SK-N-SH (cell line): ENCODE data around the gene HOXD11. TPM values are rescaled to one million over a fixed set of nuclear protein-coding genes. Genes with fewer than 3 reads are reported as not detected.

Source experiments
- CTCF ChIA-PET: fragments of 300-600, 350-600 bp; formaldehyde crosslinking; extraction: SDS; loops from one replicate; lab custom pipeline; 2021; lab: Yijun Ruan, JAX
- POLR2A ChIA-PET: fragments of 350-600 bp; sonication (Branson Sonifier 250); formaldehyde crosslinking; extraction: SDS; loops from one replicate; lab custom pipeline; 2020; ENCODE audit warnings: antibody characterized with exemption, inconsistent platforms; lab: Yijun Ruan, JAX
- DNase-seq: peaks from one replicate; pipeline ENCODE4 v3.0.0; 2012
- H2AFZ ChIP-seq: fragments of 200-600 bp; sonication (generic); 2 replicates; pipeline ENCODE4 v1.8.1; 2016; ENCODE audit warnings: antibody characterized with exemption, mild to moderate bottlenecking, low read depth
- H3F3A ChIP-seq: fragments of 200-600 bp; sonication (generic); replicated peaks from 2 replicates; pipeline ENCODE3; 2016; ENCODE audit warnings: antibody characterized with exemption, mild to moderate bottlenecking; ENCODE audit not compliant: insufficient read depth
- H3K27ac ChIP-seq, 2 experiments: fragments of 200-500 bp in 1 of 2; fragments of 200-600 bp in 1 of 2; sonication (Bioruptor generic) in 1 of 2; sonication (generic), shearing (Covaris generic) in 1 of 2; 2 replicates each; pipeline versions ENCODE4 v1.5.1 to v1.6.1; 2014 to 2016; ENCODE audit warnings: low read depth in 2 of 2, inconsistent platforms in 1 of 2, low read length in 1 of 2, mild to moderate bottlenecking in 1 of 2, mixed read lengths in 1 of 2
- H3K27me3 ChIP-seq: fragments of 200-600 bp; sonication (generic), shearing (Covaris generic); 2 replicates; pipeline ENCODE4 v1.6.1; 2016; ENCODE audit warnings: mixed run types; ENCODE audit not compliant: insufficient read depth
- H3K36me3 ChIP-seq, 2 experiments: fragments of 200-500 bp in 1 of 2; fragments of 200-600 bp in 1 of 2; sonication (Bioruptor generic) in 1 of 2; sonication (generic) in 1 of 2; replicated peaks in 1 of 2; 2 replicates each; pipeline versions ENCODE3 to v1.5.1; 2014 to 2016; ENCODE audit warnings: low read length in 1 of 2, mild to moderate bottlenecking in 1 of 2; ENCODE audit not compliant: insufficient read depth in 2 of 2, control insufficient read depth in 1 of 2
- H3K4me1 ChIP-seq, 2 experiments: fragments of 200-500 bp in 1 of 2; fragments of 200-600 bp in 1 of 2; sonication (Bioruptor generic) in 1 of 2; sonication (generic), shearing (Covaris generic) in 1 of 2; 2 replicates each; pipeline versions ENCODE4 v1.5.1 to v1.6.1; 2014 to 2016; ENCODE audit warnings: low read depth in 1 of 2, low read length in 1 of 2, mixed run types in 1 of 2; ENCODE audit not compliant: insufficient read depth in 2 of 2, control insufficient read depth in 1 of 2
- H3K4me2 ChIP-seq: fragments of 200-600 bp; sonication (generic), shearing (Covaris generic); 2 replicates; pipeline ENCODE4 v1.6.1; 2017; ENCODE audit warnings: mixed run types
- H3K4me3 ChIP-seq, 2 experiments: fragments of 200-500 bp in 1 of 2; fragments of 200-600 bp in 1 of 2; sonication (Bioruptor generic) in 1 of 2; sonication (generic), shearing (Covaris generic) in 1 of 2; 2 replicates each; pipeline versions ENCODE4 v1.5.1 to v1.8.1; 2014 to 2016; ENCODE audit warnings: low read depth in 2 of 2, inconsistent platforms in 1 of 2, low read length in 1 of 2, mild to moderate bottlenecking in 1 of 2, mixed read lengths in 1 of 2, moderate library complexity in 1 of 2
- H3K79me2 ChIP-seq: fragments of 200-600 bp; sonication (generic); 2 replicates; pipeline ENCODE4 v1.8.1; 2017; ENCODE audit warnings: mild to moderate bottlenecking; ENCODE audit not compliant: insufficient read depth
- H3K9ac ChIP-seq: fragments of 200-600 bp; sonication (generic); 2 replicates; pipeline ENCODE4 v1.6.1; 2017; ENCODE audit warnings: mixed run types
- H3K9me2 ChIP-seq: fragments of 200-600 bp; sonication (generic); 2 replicates; pipeline ENCODE4 v1.6.1; 2017; ENCODE audit warnings: mixed run types
- H3K9me3 ChIP-seq: fragments of 200-600 bp; sonication (generic); 2 replicates; pipeline ENCODE4 v1.6.1; 2017; ENCODE audit warnings: mixed run types, mild to moderate bottlenecking, moderate library complexity
- H4K20me1 ChIP-seq: fragments of 200-600 bp; sonication (generic); 2 replicates; pipeline ENCODE4 v1.6.1; 2017; ENCODE audit warnings: mild to moderate bottlenecking, mixed run types; ENCODE audit not compliant: insufficient read depth
- CHD2 ChIP-seq: fragments of 150-350 bp; IDR thresholded peaks from 2 replicates; pipeline ENCODE4 v1.6.1; 2018; ENCODE audit warnings: low read length; ENCODE audit not compliant: partially characterized antibody
- ELF1 ChIP-seq: IDR thresholded peaks from 2 replicates; pipeline ENCODE4 v1.4.0; 2012
- EZH2phosphoT487 ChIP-seq: fragments of 200-600 bp; sonication (generic); IDR thresholded peaks from 2 replicates; pipeline ENCODE4 v1.6.1; 2017; ENCODE audit warnings: low read depth, mixed run types, mild to moderate bottlenecking, antibody characterized with exemption, moderate library complexity, borderline replicate concordance
- FOSL2 ChIP-seq: IDR thresholded peaks from 2 replicates; pipeline ENCODE4 v1.4.0; 2012; ENCODE audit warnings: low read depth, mild to moderate bottlenecking, moderate library complexity, borderline replicate concordance
- GABPA ChIP-seq: IDR thresholded peaks from 2 replicates; pipeline ENCODE4 v1.4.0; 2012; ENCODE audit warnings: low read depth, mild to moderate bottlenecking
- GATA2 ChIP-seq: sonication (generic); formaldehyde crosslinking; IDR thresholded peaks from 2 replicates; pipeline ENCODE4 v1.5.0; 2020; ENCODE audit warnings: mild to moderate bottlenecking, missing genetic modification reagents
- NFIC ChIP-seq: IDR thresholded peaks from 2 replicates; pipeline ENCODE4 v1.4.0; 2012; ENCODE audit warnings: borderline replicate concordance
- NRF1 ChIP-seq: IDR thresholded peaks from 2 replicates; pipeline ENCODE4 v1.6.1; 2012; ENCODE audit warnings: low read depth, mild to moderate bottlenecking, low read length
- POLR2AphosphoS5 ChIP-seq: IDR thresholded peaks from 2 replicates; pipeline ENCODE4 v1.6.1; 2012; ENCODE audit warnings: low read depth, low read length
- RXRA ChIP-seq: IDR thresholded peaks from 2 replicates; pipeline ENCODE4 v1.4.0; 2012; ENCODE audit warnings: low read depth, mild to moderate bottlenecking, borderline replicate concordance
- SMC3 ChIP-seq: IDR thresholded peaks from 2 replicates; pipeline ENCODE4 v1.6.1; 2012; ENCODE audit warnings: low read depth, low read length, improper control_type of control experiment
- TEAD4 ChIP-seq: IDR thresholded peaks from 2 replicates; pipeline ENCODE4 v1.4.0; 2012; ENCODE audit warnings: mild to moderate bottlenecking, borderline replicate concordance; ENCODE audit not compliant: insufficient read depth
- YY1 ChIP-seq: IDR thresholded peaks from 2 replicates; pipeline ENCODE4 v1.4.0; 2012; ENCODE audit warnings: low read depth, mild to moderate bottlenecking
- WGBS: methylation state at CpG from one replicate; pipeline ENCODE4 v1.1.6; 2017; ENCODE audit warnings: low lambda C conversion rate; 5-methylcytosine and 5-hydroxymethylcytosine counted together
- polyA plus RNA-seq, 3 experiments: library from polyadenylated mRNA; depleted of rRNA; stranded (reverse); fragments of >200 nt; gene quantifications; 2 replicates each; pipeline ENCODE4 v1.2.3, GENCODE V29; 2012
- TF ChIP-seq, protein P1 (sequence below): fragments of 150-350 bp; IDR thresholded peaks from 2 replicates; pipeline ENCODE4 v1.6.1; 2017; ENCODE audit warnings: antibody characterized with exemption, low read length, low read depth, borderline replicate concordance
- TF ChIP-seq, protein P2 (sequence below): fragments of 150-350 bp; IDR thresholded peaks from 2 replicates; pipeline ENCODE4 v1.6.1; 2016; ENCODE audit warnings: mild to moderate bottlenecking, low read depth, low read length
- TF ChIP-seq, protein P3 (sequence below): IDR thresholded peaks from 2 replicates; pipeline ENCODE4; 2012
- TF ChIP-seq, protein P4 (sequence below): IDR thresholded peaks from 2 replicates; pipeline ENCODE4 v1.4.0; 2012; ENCODE audit warnings: low read depth, borderline replicate concordance

Gene HOXD11
- polyA plus RNA-seq, 1 of the 3 experiments (the other 2 are of a cell fraction) = not detected

DNA sequence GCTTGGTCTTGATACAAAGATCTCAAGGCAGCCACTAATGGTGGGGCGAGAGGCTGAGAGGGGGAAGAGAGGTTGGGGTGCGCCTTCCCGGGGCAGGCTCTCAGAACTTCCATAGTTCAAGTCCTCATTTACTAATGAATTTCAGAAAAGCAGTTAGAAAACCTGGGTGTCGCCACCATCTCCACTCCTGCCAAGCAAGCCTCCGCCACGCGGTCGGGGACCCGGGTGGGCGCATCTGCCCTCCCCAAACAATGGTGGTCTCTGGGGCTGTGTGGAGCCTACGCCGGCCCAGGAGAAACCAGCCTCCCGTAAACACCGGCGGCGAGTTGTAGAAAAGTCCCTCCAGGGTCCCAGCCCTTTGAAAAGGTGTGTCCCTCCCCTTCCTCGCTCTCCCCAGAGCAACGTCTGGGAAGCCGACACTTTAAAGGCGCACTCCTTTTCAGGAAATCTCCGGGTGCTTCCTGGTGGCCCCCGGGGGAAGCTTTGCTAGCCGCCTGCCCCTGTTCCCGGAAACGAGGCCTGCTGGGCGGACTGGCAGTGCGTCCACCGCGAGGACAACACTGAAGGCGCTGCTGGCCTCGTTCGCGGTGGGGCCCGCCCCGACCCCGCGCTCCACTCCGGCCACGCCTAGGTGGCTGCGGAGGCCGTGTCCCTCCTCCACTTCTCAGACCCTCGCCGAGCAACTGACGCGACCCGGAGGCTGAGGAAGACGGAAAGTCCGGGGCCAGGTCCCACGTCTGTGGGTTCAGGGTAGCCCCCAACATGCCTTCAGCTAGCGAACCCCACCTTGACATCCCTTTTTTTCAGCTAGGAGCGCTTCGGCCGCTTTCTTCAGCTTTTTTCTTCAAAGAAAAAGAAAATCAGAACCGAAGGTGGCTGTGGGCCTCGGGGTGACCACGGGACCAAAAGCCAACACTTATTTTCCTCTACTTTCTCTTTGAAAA lies 40.2 kb upstream of the HOXD11 start:
- no peaks in the 10 kb centered on the region for H3K4me1 ChIP-seq
- H3K27me3 ChIP-seq = no peaks in the 10 kb centered on the region; the same call in 1 of the 2 replicates
- DNase-seq = no peak
- TF ChIP-seq, protein P1, sequence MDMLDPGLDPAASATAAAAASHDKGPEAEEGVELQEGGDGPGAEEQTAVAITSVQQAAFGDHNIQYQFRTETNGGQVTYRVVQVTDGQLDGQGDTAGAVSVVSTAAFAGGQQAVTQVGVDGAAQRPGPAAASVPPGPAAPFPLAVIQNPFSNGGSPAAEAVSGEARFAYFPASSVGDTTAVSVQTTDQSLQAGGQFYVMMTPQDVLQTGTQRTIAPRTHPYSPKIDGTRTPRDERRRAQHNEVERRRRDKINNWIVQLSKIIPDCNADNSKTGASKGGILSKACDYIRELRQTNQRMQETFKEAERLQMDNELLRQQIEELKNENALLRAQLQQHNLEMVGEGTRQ = no peak
- no peak for TF ChIP-seq EZH2phosphoT487
- TF ChIP-seq, protein P2, sequence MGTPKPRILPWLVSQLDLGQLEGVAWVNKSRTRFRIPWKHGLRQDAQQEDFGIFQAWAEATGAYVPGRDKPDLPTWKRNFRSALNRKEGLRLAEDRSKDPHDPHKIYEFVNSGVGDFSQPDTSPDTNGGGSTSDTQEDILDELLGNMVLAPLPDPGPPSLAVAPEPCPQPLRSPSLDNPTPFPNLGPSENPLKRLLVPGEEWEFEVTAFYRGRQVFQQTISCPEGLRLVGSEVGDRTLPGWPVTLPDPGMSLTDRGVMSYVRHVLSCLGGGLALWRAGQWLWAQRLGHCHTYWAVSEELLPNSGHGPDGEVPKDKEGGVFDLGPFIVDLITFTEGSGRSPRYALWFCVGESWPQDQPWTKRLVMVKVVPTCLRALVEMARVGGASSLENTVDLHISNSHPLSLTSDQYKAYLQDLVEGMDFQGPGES = no peak
- TF ChIP-seq ELF1 = no peak
- no peak for TF ChIP-seq SMC3
- TF ChIP-seq CHD2 = no peak
- no peak for TF ChIP-seq NRF1
- TF ChIP-seq FOSL2 = no peak
- TF ChIP-seq POLR2AphosphoS5 = no peak
- TF ChIP-seq TEAD4 = no peak
- TF ChIP-seq NFIC = no peak
- TF ChIP-seq, protein P3, sequence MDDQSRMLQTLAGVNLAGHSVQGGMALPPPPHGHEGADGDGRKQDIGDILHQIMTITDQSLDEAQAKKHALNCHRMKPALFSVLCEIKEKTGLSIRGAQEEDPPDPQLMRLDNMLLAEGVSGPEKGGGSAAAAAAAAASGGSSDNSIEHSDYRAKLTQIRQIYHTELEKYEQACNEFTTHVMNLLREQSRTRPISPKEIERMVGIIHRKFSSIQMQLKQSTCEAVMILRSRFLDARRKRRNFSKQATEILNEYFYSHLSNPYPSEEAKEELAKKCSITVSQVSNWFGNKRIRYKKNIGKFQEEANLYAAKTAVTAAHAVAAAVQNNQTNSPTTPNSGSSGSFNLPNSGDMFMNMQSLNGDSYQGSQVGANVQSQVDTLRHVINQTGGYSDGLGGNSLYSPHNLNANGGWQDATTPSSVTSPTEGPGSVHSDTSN = no peak
- no peak for TF ChIP-seq RXRA
- no peak for TF ChIP-seq GATA2 (CRISPR knock-in tag)
- TF ChIP-seq GABPA = no peak
- no peak for TF ChIP-seq YY1
- TF ChIP-seq, protein P4, sequence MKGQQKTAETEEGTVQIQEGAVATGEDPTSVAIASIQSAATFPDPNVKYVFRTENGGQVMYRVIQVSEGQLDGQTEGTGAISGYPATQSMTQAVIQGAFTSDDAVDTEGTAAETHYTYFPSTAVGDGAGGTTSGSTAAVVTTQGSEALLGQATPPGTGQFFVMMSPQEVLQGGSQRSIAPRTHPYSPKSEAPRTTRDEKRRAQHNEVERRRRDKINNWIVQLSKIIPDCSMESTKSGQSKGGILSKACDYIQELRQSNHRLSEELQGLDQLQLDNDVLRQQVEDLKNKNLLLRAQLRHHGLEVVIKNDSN = no peak
- H3K4me3 ChIP-seq = no peak overlapping the region
- ChIA-PET CTCF (interaction anchor here (1.6 kb wide), 1 partner anchor 12 kb away, joined by 3 read pairs; no protein-coding TSS in a partner anchor), POLR2A (no interaction called here)
- no peak overlapping the region for H3K4me2 ChIP-seq
- no peak overlapping the region for H3K27ac ChIP-seq
- no peak overlapping the region for H3K9ac ChIP-seq
- H4K20me1 ChIP-seq = no peaks in the 10 kb centered on the region
- no peaks in the 10 kb centered on the region for H3K9me3 ChIP-seq
- H2AFZ ChIP-seq = no peak overlapping the region
- no peaks in the 10 kb centered on the region for H3K36me3 ChIP-seq
- H3F3A ChIP-seq = no peaks in the 10 kb centered on the region
- no peaks in the 10 kb centered on the region for H3K9me2 ChIP-seq
- 80% methylated on average over 31 of the region's 56 CpGs for WGBS
- H3K79me2 ChIP-seq = no peaks in the 10 kb centered on the region
